ENCODE results near the gene CELF1. TPM values are rescaled to one million over a fixed set of nuclear protein-coding genes. Genes with fewer than 3 reads are reported as not detected.

Gene CELF1
- total RNA-seq, 2 donors from 2014 or later, result 57.1 to 65.9 TPM

GRCh38 chr11:47451436-47451835 lies 101.5 kb downstream of the CELF1 start:
- no peak for DNase-seq (ENCODE audit: low spot score)
- no peak overlapping the region for H3K27ac ChIP-seq
- H3K9me3 ChIP-seq, result no peaks in the 10 kb centered on the region

GRCh38 chr11:47449541-47449940 lies 103.4 kb downstream of the CELF1 start:
- no peaks in the 10 kb centered on the region for H3K36me3 ChIP-seq
- TF ChIP-seq CTCF (IDR thresholded peaks at IDR 0.05), result no peak
- no peaks in the 10 kb centered on the region for H3K4me1 ChIP-seq
- no peak for DNase-seq (ENCODE audit: low spot score)
- H3K27me3 ChIP-seq, result no peaks in the 10 kb centered on the region
- no peaks in the 10 kb centered on the region for H3K9me3 ChIP-seq
- H3K27ac ChIP-seq, result no peak overlapping the region
- H3K4me3 ChIP-seq, result no peak overlapping the region

More at GRCh38 chr11:47451436-47451835, 101.5 kb downstream of the CELF1 start:
- no peak overlapping the region for H3K4me3 ChIP-seq
- no peaks in the 10 kb centered on the region for H3K36me3 ChIP-seq
- H3K4me1 ChIP-seq, result no peaks in the 10 kb centered on the region
- no peaks in the 10 kb centered on the region for H3K27me3 ChIP-seq
- no peak for TF ChIP-seq CTCF (IDR thresholded peaks at IDR 0.05)

GRCh38 chr11:47448566-47449427 lies 104.1 kb downstream of the CELF1 start, which contains the start of gene RAPSN:
Gene RAPSN (minus strand): TSS chr11:47449136. CDS start chr11:47448964, 172 bp downstream.
- no peak for TF ChIP-seq CTCF (IDR thresholded peaks at IDR 0.05)
- DNase-seq (ENCODE audit: low spot score), result no peak
- Histone ChIP-seq H3K27me3 (no peaks in the 10 kb centered on the region), H3K4me3 (no peak within 1 kb of the TSS), H3K9me3 (no peaks in the 10 kb centered on the region), H3K27ac (no peak within 1 kb of the TSS), H3K36me3 (no peaks in the 10 kb centered on the region), H3K4me1 (no peaks in the 10 kb centered on the region)

GRCh38 chr11:47447906-47448305 lies 105.0 kb downstream of the CELF1 start:
- Histone ChIP-seq H3K9me3 (no peaks in the 10 kb centered on the region), H3K36me3 (no peaks in the 10 kb centered on the region), H3K27me3 (no peaks in the 10 kb centered on the region), H3K4me1 (no peaks in the 10 kb centered on the region), H3K4me3 (no peak overlapping the region), H3K27ac (no peak overlapping the region)
- no peak for DNase-seq (ENCODE audit: low spot score)
- TF ChIP-seq CTCF (IDR thresholded peaks at IDR 0.05), result no peak

GRCh38 chr11:47446833-47447232 lies 106.1 kb downstream of the CELF1 start:
- no peak for DNase-seq (ENCODE audit: low spot score)
- Histone ChIP-seq H3K4me3 (no peak overlapping the region), H3K36me3 (no peaks in the 10 kb centered on the region), H3K27ac (no peak overlapping the region), H3K9me3 (no peaks in the 10 kb centered on the region), H3K4me1 (peaks cover 0 to 7% of the 10 kb centered on the region in 2 donors), H3K27me3 (no peaks in the 10 kb centered on the region)
- TF ChIP-seq CTCF (IDR thresholded peaks at IDR 0.05), result no peak

All from right atrium auricular region (tissue), 2 donors.